HCT116 (cell line): Measurements from ENCODE around the gene TRIM29. TPM values are rescaled to one million over a fixed set of nuclear protein-coding genes. Genes with fewer than 3 reads are reported as not detected.

ENCODE experiments used
- ATAC-seq: fragments of 200-7000 bp; cut with Tn5 transposase; 2 replicates; pipeline ENCODE4 v1.9.1; 2020; ENCODE audit warnings: mild to moderate bottlenecking, moderate library complexity
- BruUV-seq: library from RNA; stranded (reverse); fragments of 400-500 nt; replicated peaks from 2 replicates; lab custom pipeline; 2021; lab: Mats Ljungman, UMichigan
- CTCF ChIA-PET: fragments of 300-600 bp; sonication (Branson Sonifier 250); formaldehyde crosslinking; loops from one replicate; lab custom pipeline; 2021; ENCODE audit warnings: antibody characterized with exemption; lab: Charles Lee
- POLR2A ChIA-PET: fragments of 300-600, 350-600 bp; sonication (Branson Sonifier 250); formaldehyde crosslinking; loops from one replicate; lab custom pipeline; 2021; ENCODE audit warnings: antibody characterized with exemption; lab: Charles Lee
- RAD21 ChIA-PET, 2 experiments: fragments of 300-600 bp; sonication (Branson Sonifier 250); formaldehyde crosslinking; loops; one replicate each; lab custom pipeline; 2023; ENCODE audit warnings: low total read pairs in 2 of 2; ENCODE audit not compliant: uncharacterized antibody in 2 of 2, unreplicated experiment in 2 of 2, low non-redundant PET in 1 of 2; lab: Charles Lee
- DNase-seq: peaks from one replicate; pipeline ENCODE4 v3.0.0-alpha.2; 2010; ENCODE audit warnings: low read depth, low spot score
- H2AFZ ChIP-seq: fragments of 200-600 bp; shearing (Covaris generic), sonication (generic); 2 replicates; pipeline ENCODE4 v1.6.1; 2017; ENCODE audit warnings: low read depth, mixed run types, mixed read lengths, antibody characterized with exemption, low read length; ENCODE audit not compliant: poor library complexity, severe bottlenecking
- H3K27ac ChIP-seq: 2 replicates; pipeline ENCODE4 v1.5.1; 2012; ENCODE audit warnings: low read depth, low read length
- H3K27me3 ChIP-seq: fragments of 200-600 bp; sonication (generic); 2 replicates; pipeline ENCODE4 v1.6.1; 2016; ENCODE audit warnings: mixed run types, low read length, mixed read lengths; ENCODE audit not compliant: insufficient read depth
- H3K36me3 ChIP-seq, 2 experiments: fragments of 200-500 bp in 1 of 2; fragments of 200-600 bp in 1 of 2; sonication (Bioruptor generic) in 1 of 2; sonication (generic) in 1 of 2; 2 replicates each; pipeline versions ENCODE4 v1.5.1 to v1.6.1; 2014 to 2016; ENCODE audit warnings: low read length in 2 of 2, inconsistent platforms in 1 of 2, mixed read lengths in 1 of 2, mixed run types in 1 of 2; ENCODE audit not compliant: insufficient read depth in 2 of 2, control insufficient read depth in 1 of 2
- H3K4me1 ChIP-seq, 2 experiments: fragments of 200-600 bp in 1 of 2; sonication (generic) in 1 of 2; 2 replicates each; pipeline versions ENCODE4 v1.5.1 to v1.6.1; 2012 to 2017; ENCODE audit warnings: low read length in 2 of 2, inconsistent platforms in 1 of 2, mild to moderate bottlenecking in 1 of 2, mixed read lengths in 1 of 2, mixed run types in 1 of 2, moderate library complexity in 1 of 2; ENCODE audit not compliant: insufficient read depth in 2 of 2, control insufficient read depth in 1 of 2
- H3K4me2 ChIP-seq: fragments of 200-600 bp; sonication (generic); 2 replicates; pipeline ENCODE4 v1.6.1; 2017; ENCODE audit warnings: mixed run types, low read length, mixed read lengths
- H3K4me3 ChIP-seq, 2 experiments: fragments of 200-600 bp in 1 of 2; sonication (generic) in 1 of 2; replicated peaks in 1 of 2; 2 replicates each; pipeline ENCODE4 v1.5.1; 2011 to 2016; ENCODE audit warnings: low read length in 2 of 2, control low read depth in 1 of 2, low read depth in 1 of 2, mild to moderate bottlenecking in 1 of 2, mixed read lengths in 1 of 2, mixed run types in 1 of 2
- H3K79me2 ChIP-seq: fragments of 200-600 bp; sonication (generic); 2 replicates; pipeline ENCODE4 v1.6.1; 2017; ENCODE audit warnings: mild to moderate bottlenecking, mixed run types, low read length, moderate library complexity, mixed read lengths; ENCODE audit not compliant: insufficient read depth
- H3K9ac ChIP-seq: fragments of 200-600 bp; sonication (generic); 2 replicates; pipeline ENCODE4 v1.6.1; 2016; ENCODE audit warnings: low read length, mixed read lengths
- H3K9me2 ChIP-seq: fragments of 200-600 bp; sonication (generic), shearing (Covaris generic); 2 replicates; pipeline ENCODE4 v1.6.1; 2017; ENCODE audit warnings: mixed run types, mild to moderate bottlenecking, moderate library complexity; ENCODE audit not compliant: insufficient read depth
- H3K9me3 ChIP-seq, 2 experiments: fragments of 200-500 bp in 1 of 2; fragments of 200-600 bp in 1 of 2; sonication (Bioruptor generic) in 1 of 2; sonication (generic) in 1 of 2; 2 replicates each; pipeline ENCODE4 v1.6.1; 2014 to 2017; ENCODE audit warnings: low read length in 2 of 2, mixed read lengths in 2 of 2, inconsistent platforms in 1 of 2, low read depth in 1 of 2, mild to moderate bottlenecking in 1 of 2, mixed run types in 1 of 2, moderate library complexity in 1 of 2; ENCODE audit not compliant: control insufficient read depth in 1 of 2, insufficient read depth in 1 of 2
- H4K20me1 ChIP-seq: fragments of 200-600 bp; sonication (generic), shearing (Covaris generic); 2 replicates; pipeline ENCODE4 v1.6.1; 2017; ENCODE audit warnings: mixed run types, mild to moderate bottlenecking, moderate library complexity; ENCODE audit not compliant: insufficient read depth
- ATF3 ChIP-seq: IDR thresholded peaks from 2 replicates; pipeline ENCODE4 v1.6.1; 2012
- CBX3 ChIP-seq: IDR thresholded peaks from 2 replicates; pipeline ENCODE4 v1.6.1; 2012; ENCODE audit warnings: low read depth
- CEBPB ChIP-seq: IDR thresholded peaks from 2 replicates; pipeline ENCODE4 v1.6.1; 2012; ENCODE audit warnings: low read depth
- EGR1 ChIP-seq: IDR thresholded peaks from 2 replicates; pipeline ENCODE4 v1.6.1; 2012; ENCODE audit warnings: low read depth
- EZH2 ChIP-seq: fragments of 200-600 bp; sonication (generic); IDR thresholded peaks from 2 replicates; pipeline ENCODE4 v1.6.1; 2017; ENCODE audit warnings: antibody characterized with exemption, mixed run types
- EZH2phosphoT487 ChIP-seq: fragments of 200-600 bp; IDR thresholded peaks from 2 replicates; pipeline ENCODE4 v1.6.1; 2018; ENCODE audit warnings: antibody characterized with exemption, borderline replicate concordance
- FOSL1 ChIP-seq: IDR thresholded peaks from 2 replicates; pipeline ENCODE4 v1.6.1; 2012; ENCODE audit warnings: low read depth
- MAX ChIP-seq: IDR thresholded peaks from 2 replicates; pipeline ENCODE4 v1.6.1; 2012
- POLR2A ChIP-seq: IDR thresholded peaks from 2 replicates; pipeline ENCODE4 v1.7.0; 2011; ENCODE audit warnings: borderline replicate concordance; ENCODE audit not compliant: insufficient read depth, insufficient read length; ENCODE audit errors: extremely low read depth
- POLR2AphosphoS5 ChIP-seq: IDR thresholded peaks from 2 replicates; pipeline ENCODE4 v1.6.1; 2011; ENCODE audit warnings: mild to moderate bottlenecking, low read depth, low read length, moderate library complexity
- RAD21 ChIP-seq: IDR thresholded peaks from 2 replicates; pipeline ENCODE4 v1.6.1; 2012; ENCODE audit warnings: low read depth, mild to moderate bottlenecking
- REST ChIP-seq: IDR thresholded peaks from 2 replicates; pipeline ENCODE4 v1.6.1; 2012; ENCODE audit warnings: low read depth
- SIN3A ChIP-seq: IDR thresholded peaks from 2 replicates; pipeline ENCODE4 v1.6.1; 2012; ENCODE audit warnings: low read depth
- SP1 ChIP-seq: IDR thresholded peaks from 2 replicates; pipeline ENCODE4 v1.6.1; 2012; ENCODE audit warnings: low read depth
- SRF ChIP-seq: IDR thresholded peaks from 2 replicates; pipeline ENCODE4 v1.6.1; 2012; ENCODE audit warnings: low read depth
- TCF7L2 ChIP-seq: IDR thresholded peaks from 2 replicates; pipeline ENCODE4 v1.7.0; 2011; ENCODE audit warnings: borderline replicate concordance, inconsistent platforms; ENCODE audit not compliant: insufficient read depth, insufficient read length; ENCODE audit errors: extremely low read depth
- YY1 ChIP-seq: IDR thresholded peaks from 2 replicates; pipeline ENCODE4 v1.6.1; 2011; ENCODE audit warnings: low read length, low read depth, moderate library complexity, mild to moderate bottlenecking; ENCODE audit not compliant: insufficient replicate concordance; ENCODE audit errors: extremely low read depth
- ZFX ChIP-seq: fragments of 450-650 bp; IDR thresholded peaks from 2 replicates; pipeline ENCODE4 v1.6.1; 2017
- ZNF274 ChIP-seq: fragments of 200-500 bp; sonication (Bioruptor generic); IDR thresholded peaks from 2 replicates; pipeline ENCODE4 v1.6.1; 2014; ENCODE audit warnings: mild to moderate bottlenecking, low read depth, low read length, inconsistent platforms
- intact Hi-C: fragments of 100-400 bp; cut with micrococcal nuclease; formaldehyde crosslinking; loops from 2 replicates; pipeline ENCODE4 v1.10.0; 2022
- total RNA-seq: library from RNA; stranded (reverse); gene quantifications from one replicate; pipeline ENCODE4 v1.2.1, GENCODE V29; 2021; ENCODE audit not compliant: unreplicated experiment
- TF ChIP-seq, protein P1 (sequence below), 3 experiments: fragments of 200-600 bp in 1 of 3; sonication (generic) in 1 of 3; IDR thresholded peaks in 2 of 3; conservative IDR thresholded peaks in 1 of 3; 2 replicates each; pipeline ENCODE4 v1.5.1; 2012 to 2017; ENCODE audit warnings: low read depth in 2 of 3, low read length in 2 of 3, antibody characterized with exemption in 1 of 3, borderline replicate concordance in 1 of 3, control low read depth in 1 of 3, mild to moderate bottlenecking in 1 of 3, mixed read lengths in 1 of 3, mixed run types in 1 of 3, moderate library complexity in 1 of 3; ENCODE audit not compliant: insufficient read depth in 1 of 3

TRIM29 gene
- total RNA-seq, 1 experiment from 2014 or later = 0.54 TPM

DNA sequence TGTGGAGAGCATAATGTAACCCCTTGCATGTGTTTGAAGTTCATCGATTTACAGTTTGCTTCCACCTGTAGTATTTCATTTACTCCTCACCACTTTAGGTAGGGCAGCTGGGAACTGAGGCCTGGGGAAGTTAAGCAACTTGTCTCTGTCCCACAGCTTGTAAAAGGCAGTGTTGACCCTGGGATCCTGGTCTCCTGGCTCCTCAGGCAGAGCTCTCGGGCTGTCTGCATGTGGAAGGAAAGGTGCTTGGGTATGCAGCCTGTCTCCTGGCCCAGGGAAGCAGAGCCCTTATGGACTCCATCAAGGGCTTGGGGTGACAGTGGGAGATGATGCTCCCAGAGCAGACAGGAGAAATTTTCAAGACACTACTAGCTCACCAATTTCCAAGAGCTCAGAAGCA is 49.9 kb downstream of the TRIM29 start (continued):
- TF ChIP-seq, protein P1, sequence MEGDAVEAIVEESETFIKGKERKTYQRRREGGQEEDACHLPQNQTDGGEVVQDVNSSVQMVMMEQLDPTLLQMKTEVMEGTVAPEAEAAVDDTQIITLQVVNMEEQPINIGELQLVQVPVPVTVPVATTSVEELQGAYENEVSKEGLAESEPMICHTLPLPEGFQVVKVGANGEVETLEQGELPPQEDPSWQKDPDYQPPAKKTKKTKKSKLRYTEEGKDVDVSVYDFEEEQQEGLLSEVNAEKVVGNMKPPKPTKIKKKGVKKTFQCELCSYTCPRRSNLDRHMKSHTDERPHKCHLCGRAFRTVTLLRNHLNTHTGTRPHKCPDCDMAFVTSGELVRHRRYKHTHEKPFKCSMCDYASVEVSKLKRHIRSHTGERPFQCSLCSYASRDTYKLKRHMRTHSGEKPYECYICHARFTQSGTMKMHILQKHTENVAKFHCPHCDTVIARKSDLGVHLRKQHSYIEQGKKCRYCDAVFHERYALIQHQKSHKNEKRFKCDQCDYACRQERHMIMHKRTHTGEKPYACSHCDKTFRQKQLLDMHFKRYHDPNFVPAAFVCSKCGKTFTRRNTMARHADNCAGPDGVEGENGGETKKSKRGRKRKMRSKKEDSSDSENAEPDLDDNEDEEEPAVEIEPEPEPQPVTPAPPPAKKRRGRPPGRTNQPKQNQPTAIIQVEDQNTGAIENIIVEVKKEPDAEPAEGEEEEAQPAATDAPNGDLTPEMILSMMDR (IDR thresholded peaks at IDR 0.05 in 2 of 3, conservative IDR thresholded peaks at IDR 0.05 in 1 of 3; ENCODE audit: borderline replicate concordance in 1 of 3, insufficient read depth in 1 of 3, low read depth in 2 of 3, low read length in 2 of 3) = no peak
- no peak for TF ChIP-seq POLR2A
- no peak for TF ChIP-seq ZNF274
- TF ChIP-seq MAX = no peak
- no peak for TF ChIP-seq FOSL1
- no peak for TF ChIP-seq ATF3
- TF ChIP-seq POLR2AphosphoS5 = no peak
- TF ChIP-seq ZFX = no peak

- Histone ChIP-seq H2AFZ (no peak overlapping the region), H3K79me2 (no peaks in the 10 kb centered on the region), H4K20me1 (no peaks in the 10 kb centered on the region), H3K9ac (no peak overlapping the region), H3K27ac (no peak overlapping the region), H3K4me1 (no peaks in the 10 kb centered on the region), H3K36me3 (no peaks in the 10 kb centered on the region), H3K4me2 (no peak overlapping the region), H3K27me3 (no peaks in the 10 kb centered on the region), H3K4me3 (no peak overlapping the region), H3K9me2 (no peaks in the 10 kb centered on the region), H3K9me3 (peaks cover 6 to 15% of the 10 kb centered on the region in 2 experiments; a peak in 2 of 4 replicates)
- no TSS peak for BruUV-seq
- ChIA-PET RAD21 (no interaction called here), CTCF (no interaction called here), POLR2A (no interaction called here)
- DNase-seq (no peak), ATAC-seq (no peak)
- TF ChIP-seq CEBPB = no peak
- no peak for TF ChIP-seq POLR2A
- no peak for TF ChIP-seq FOSL1
- TF ChIP-seq MAX = no peak
- TF ChIP-seq SIN3A = no peak
- no peak for TF ChIP-seq SP1
- TF ChIP-seq SRF = no peak
- no peak for TF ChIP-seq ZNF274
- TF ChIP-seq YY1 = no peak
- no peak for TF ChIP-seq EZH2
- no peak for TF ChIP-seq RAD21
- no peak for TF ChIP-seq EGR1
- no peak for TF ChIP-seq POLR2AphosphoS5
- no peak for TF ChIP-seq EZH2phosphoT487
- no peak for TF ChIP-seq REST
- no peak for TF ChIP-seq CBX3
- no peak for TF ChIP-seq TCF7L2
- TF ChIP-seq ZFX = no peak
- intact Hi-C loops = no loop called here
Observed at GRCh38 chr11:120086651-120087050, 51.3 kb downstream of the TRIM29 start.
